DOHH2 (cell line): Measurements from ENCODE around the gene GNPNAT1.

Experiments
- EZH2phosphoT487 ChIP-seq: fragments of 200-600 bp; sonication (generic); IDR thresholded peaks from 2 replicates; pipeline ENCODE4 v1.6.1; 2017; ENCODE audit warnings: borderline replicate concordance, mild to moderate bottlenecking, antibody characterized with exemption, low read length, moderate library complexity, mixed read lengths
- TF ChIP-seq, protein P1 (sequence below): fragments of 200-600 bp; sonication (generic); IDR thresholded peaks from one replicate; pipeline ENCODE4 v1.5.1; 2014; ENCODE audit warnings: antibody characterized with exemption, mild to moderate bottlenecking, low read depth, low read length; ENCODE audit not compliant: poor library complexity, severe bottlenecking

DNA sequence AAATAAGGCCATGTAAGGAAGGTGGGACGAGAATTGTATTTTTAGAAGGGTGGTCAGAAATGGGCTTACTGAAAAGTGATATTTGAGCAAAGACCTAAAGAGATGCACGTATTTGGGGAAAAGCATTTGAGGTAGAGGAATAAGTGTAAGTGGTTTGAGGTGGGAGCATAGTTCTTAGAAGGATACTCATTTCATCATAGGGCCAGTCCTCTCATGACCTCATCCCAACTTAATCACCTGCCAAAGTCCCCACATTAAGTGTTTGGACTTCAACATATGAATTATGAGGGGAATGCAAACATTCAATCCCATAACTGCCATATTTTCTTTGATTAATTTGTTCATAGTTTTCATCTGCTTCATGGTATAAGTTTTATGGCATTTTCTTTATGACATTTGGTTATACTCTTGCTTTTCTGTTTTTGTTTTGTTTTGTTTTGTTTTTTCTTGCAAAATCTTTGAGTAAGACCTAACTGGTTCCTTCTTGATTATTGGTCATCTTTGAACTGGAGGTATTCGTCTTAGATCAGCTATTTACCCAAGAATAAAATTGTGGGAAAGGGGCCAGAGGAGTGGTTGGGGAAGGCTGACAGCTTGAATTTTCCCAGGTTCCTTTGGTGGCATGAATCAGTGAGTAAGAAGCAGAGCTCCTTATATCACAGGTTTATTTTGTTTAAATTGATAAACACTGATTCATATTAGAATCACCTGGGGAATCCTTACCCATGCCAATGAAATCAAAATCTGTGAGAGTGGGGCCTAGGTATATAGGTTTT is 24.2 kb downstream of the GNPNAT1 start:
- TF ChIP-seq, protein P1, sequence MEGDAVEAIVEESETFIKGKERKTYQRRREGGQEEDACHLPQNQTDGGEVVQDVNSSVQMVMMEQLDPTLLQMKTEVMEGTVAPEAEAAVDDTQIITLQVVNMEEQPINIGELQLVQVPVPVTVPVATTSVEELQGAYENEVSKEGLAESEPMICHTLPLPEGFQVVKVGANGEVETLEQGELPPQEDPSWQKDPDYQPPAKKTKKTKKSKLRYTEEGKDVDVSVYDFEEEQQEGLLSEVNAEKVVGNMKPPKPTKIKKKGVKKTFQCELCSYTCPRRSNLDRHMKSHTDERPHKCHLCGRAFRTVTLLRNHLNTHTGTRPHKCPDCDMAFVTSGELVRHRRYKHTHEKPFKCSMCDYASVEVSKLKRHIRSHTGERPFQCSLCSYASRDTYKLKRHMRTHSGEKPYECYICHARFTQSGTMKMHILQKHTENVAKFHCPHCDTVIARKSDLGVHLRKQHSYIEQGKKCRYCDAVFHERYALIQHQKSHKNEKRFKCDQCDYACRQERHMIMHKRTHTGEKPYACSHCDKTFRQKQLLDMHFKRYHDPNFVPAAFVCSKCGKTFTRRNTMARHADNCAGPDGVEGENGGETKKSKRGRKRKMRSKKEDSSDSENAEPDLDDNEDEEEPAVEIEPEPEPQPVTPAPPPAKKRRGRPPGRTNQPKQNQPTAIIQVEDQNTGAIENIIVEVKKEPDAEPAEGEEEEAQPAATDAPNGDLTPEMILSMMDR: no peak
- TF ChIP-seq EZH2phosphoT487: no peak
